Measurements from ENCODE around the gene SART3. TPM values are rescaled to one million over a fixed set of nuclear protein-coding genes. Genes with fewer than 3 reads are reported as not detected.

SART3 gene
- total RNA-seq, 1 experiment from 2014 or later = 89.4 TPM

GRCh38 chr12:108594960-108595710 is 34.2 kb upstream of the SART3 start:
- H3K4me2 ChIP-seq (ENCODE audit: insufficient read depth, insufficient read length, low read length) = no peak overlapping the region
- no peak overlapping the region for H3K4me3 Mint-ChIP-seq

More at GRCh38 chr12:108594960-108595710, 34.2 kb upstream of the SART3 start:
- Histone ChIP-seq H3K23ac (ENCODE audit: insufficient read length, low read depth, low read length) (no peak overlapping the region), H4K20me1 (ENCODE audit: control insufficient read depth, insufficient read depth, insufficient read length) (no peaks in the 10 kb centered on the region), H3K4ac (ENCODE audit: low read depth, low read length) (no peak overlapping the region), H3K9ac (ENCODE audit: extremely low read depth, insufficient read length, low read length) (no peak overlapping the region), H4K5ac (ENCODE audit: insufficient read length, low read depth, low read length) (no peak overlapping the region), H2BK120ac (ENCODE audit: low read depth, low read length, poor library complexity, severe bottlenecking) (no peak overlapping the region), H3K9me3 (ENCODE audit: control insufficient read depth, low read depth, low read length) (no peaks in the 10 kb centered on the region), H2BK15ac (ENCODE audit: low read depth, low read length) (no peak overlapping the region), H4K91ac (ENCODE audit: insufficient read length, low read depth, low read length) (no peak overlapping the region), H3K79me1 (ENCODE audit: insufficient read depth, low read depth, low read length, poor library complexity, severe bottlenecking) (no peaks in the 10 kb centered on the region), H2BK20ac (ENCODE audit: low read depth, low read length, poor library complexity, severe bottlenecking) (no peak overlapping the region), H3K56ac (ENCODE audit: insufficient read length, low read depth, low read length) (no peak overlapping the region), H3K27me3 (ENCODE audit: insufficient read depth, low read length) (no peaks in the 10 kb centered on the region), H2AK5ac (ENCODE audit: insufficient read length, low read length) (no peak overlapping the region), H3K27ac (ENCODE audit: insufficient read length, low read depth, low read length) (no peak overlapping the region), H2BK12ac (ENCODE audit: insufficient read length, low read depth, low read length) (no peak overlapping the region), H3T11ph (ENCODE audit: low read length) (no peak overlapping the region), H3K14ac (ENCODE audit: insufficient read depth, low read length) (no peak overlapping the region), H2BK5ac (ENCODE audit: insufficient read length, low read length) (no peak overlapping the region), H3K79me2 (ENCODE audit: insufficient read depth, low read length) (no peaks in the 10 kb centered on the region), H2AFZ (ENCODE audit: low read length) (no peak overlapping the region), H4K8ac (replicated peaks; ENCODE audit: insufficient read length, low read depth, low read length) (no peak overlapping the region), H3K4me1 (ENCODE audit: insufficient read depth, low read length) (no peaks in the 10 kb centered on the region), H3K23me2 (ENCODE audit: insufficient read length, low read depth, low read length, poor library complexity, severe bottlenecking) (no peaks in the 10 kb centered on the region), H3K18ac (ENCODE audit: insufficient read length, low read depth, low read length) (no peak overlapping the region)
- Mint-ChIP-seq H3K27ac (no peak overlapping the region), H3K4me1 (peaks cover 4 to 13% of the 10 kb centered on the region in 2 experiments; a peak in 3 of 4 replicates), H3K9me3 (no peaks in the 10 kb centered on the region), H3K36me3 (ENCODE audit: insufficient read depth in 1 of 3, low read depth in 3 of 3) (no peaks in the 10 kb centered on the region), H3K27me3 (ENCODE audit: low read depth) (peaks cover 2% of the 10 kb centered on the region; the same call in 1 of the 2 replicates)
- 100% methylated on average over 4 of the region's 7 CpGs for WGBS (ENCODE audit: extremely low coverage, insufficient read length, low lambda C conversion rate)
- TF ChIP-seq CTCF (conservative IDR thresholded peaks at IDR 0.05) = no peak
- no peak for DNase-seq

Measured in H9 (cell line).